ENCODE data around the gene MAPT. TPM values are rescaled to one million over a fixed set of nuclear protein-coding genes. Genes with fewer than 3 reads are reported as not detected.

Gene MAPT
- total RNA-seq, 1 experiment from 2014 or later, result 37.5 TPM

DNA sequence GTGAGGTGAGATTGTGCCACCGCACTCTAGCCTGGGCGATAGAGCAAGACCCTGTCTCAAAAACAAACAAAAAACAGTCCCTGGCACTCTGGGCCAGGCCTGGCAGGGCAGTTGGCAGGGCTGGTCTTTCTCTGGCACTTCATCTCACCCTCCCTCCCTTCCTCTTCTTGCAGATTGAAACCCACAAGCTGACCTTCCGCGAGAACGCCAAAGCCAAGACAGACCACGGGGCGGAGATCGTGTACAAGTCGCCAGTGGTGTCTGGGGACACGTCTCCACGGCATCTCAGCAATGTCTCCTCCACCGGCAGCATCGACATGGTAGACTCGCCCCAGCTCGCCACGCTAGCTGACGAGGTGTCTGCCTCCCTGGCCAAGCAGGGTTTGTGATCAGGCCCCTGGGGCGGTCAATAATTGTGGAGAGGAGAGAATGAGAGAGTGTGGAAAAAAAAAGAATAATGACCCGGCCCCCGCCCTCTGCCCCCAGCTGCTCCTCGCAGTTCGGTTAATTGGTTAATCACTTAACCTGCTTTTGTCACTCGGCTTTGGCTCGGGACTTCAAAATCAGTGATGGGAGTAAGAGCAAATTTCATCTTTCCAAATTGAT lies 129.5 kb downstream of the MAPT start (continued):
- TF ChIP-seq CBX3 (IDR thresholded peaks at IDR 0.05; ENCODE audit: low read depth), result no peak
- no peak for TF ChIP-seq ELF1 (IDR thresholded peaks at IDR 0.05; ENCODE audit: borderline replicate concordance, low read depth)
- no peak for TF ChIP-seq YY1 (IDR thresholded peaks at IDR 0.05; ENCODE audit: extremely low read depth, insufficient replicate concordance, low read depth, low read length)

- no peaks in the 10 kb centered on the region for H3K27me3 ChIP-seq (ENCODE audit: insufficient read depth, low read length)
- H3K9me2 ChIP-seq (ENCODE audit: insufficient read depth), result no peaks in the 10 kb centered on the region
- H3K4me2 ChIP-seq (ENCODE audit: low read length), result no peak overlapping the region
- no peak overlapping the region for H3K27ac ChIP-seq (ENCODE audit: low read depth, low read length)
- POLR2A ChIA-PET, result no interaction called here
- H3K4me1 ChIP-seq (ENCODE audit: control insufficient read depth in 1 of 2, insufficient read depth in 2 of 2, low read length in 2 of 2), result no peaks in the 10 kb centered on the region
- no TSS peak for BruUV-seq (replicated peaks)
- TF ChIP-seq POLR2AphosphoS5 (IDR thresholded peaks at IDR 0.05; ENCODE audit: low read depth, low read length) (no peak), SRF (IDR thresholded peaks at IDR 0.05; ENCODE audit: low read depth) (no peak), RAD21 (IDR thresholded peaks at IDR 0.05; ENCODE audit: low read depth) (no peak), FOSL1 (IDR thresholded peaks at IDR 0.05; ENCODE audit: low read depth) (no peak), ELF1 (IDR thresholded peaks at IDR 0.05; ENCODE audit: borderline replicate concordance, low read depth) (no peak)
- TF ChIP-seq, protein P1, sequence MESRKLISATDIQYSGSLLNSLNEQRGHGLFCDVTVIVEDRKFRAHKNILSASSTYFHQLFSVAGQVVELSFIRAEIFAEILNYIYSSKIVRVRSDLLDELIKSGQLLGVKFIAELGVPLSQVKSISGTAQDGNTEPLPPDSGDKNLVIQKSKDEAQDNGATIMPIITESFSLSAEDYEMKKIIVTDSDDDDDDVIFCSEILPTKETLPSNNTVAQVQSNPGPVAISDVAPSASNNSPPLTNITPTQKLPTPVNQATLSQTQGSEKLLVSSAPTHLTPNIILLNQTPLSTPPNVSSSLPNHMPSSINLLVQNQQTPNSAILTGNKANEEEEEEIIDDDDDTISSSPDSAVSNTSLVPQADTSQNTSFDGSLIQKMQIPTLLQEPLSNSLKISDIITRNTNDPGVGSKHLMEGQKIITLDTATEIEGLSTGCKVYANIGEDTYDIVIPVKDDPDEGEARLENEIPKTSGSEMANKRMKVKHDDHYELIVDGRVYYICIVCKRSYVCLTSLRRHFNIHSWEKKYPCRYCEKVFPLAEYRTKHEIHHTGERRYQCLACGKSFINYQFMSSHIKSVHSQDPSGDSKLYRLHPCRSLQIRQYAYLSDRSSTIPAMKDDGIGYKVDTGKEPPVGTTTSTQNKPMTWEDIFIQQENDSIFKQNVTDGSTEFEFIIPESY (IDR thresholded peaks at IDR 0.05; ENCODE audit: extremely low read depth, insufficient replicate concordance, low read length), result no peak
- H3K4me3 ChIP-seq (replicated peaks in 1 of 2; ENCODE audit: low read depth in 1 of 2, low read length in 2 of 2), result no peak overlapping the region
- H3K36me3 ChIP-seq (ENCODE audit: control insufficient read depth in 1 of 2, insufficient read depth in 2 of 2, low read length in 2 of 2), result peaks cover 13 to 17% of the 10 kb centered on the region in 2 experiments; a peak in 3 of 4 replicates
- no peaks in the 10 kb centered on the region for H4K20me1 ChIP-seq (ENCODE audit: insufficient read depth)
- no peak overlapping the region for H3K9ac ChIP-seq (ENCODE audit: low read length)
- H3K9me3 ChIP-seq (ENCODE audit: control insufficient read depth in 1 of 2, insufficient read depth in 1 of 2, low read depth in 1 of 2, low read length in 2 of 2), result no peaks in the 10 kb centered on the region
- no peaks in the 10 kb centered on the region for H3K79me2 ChIP-seq (ENCODE audit: insufficient read depth, low read length)
- RAD21 ChIA-PET (ENCODE audit: low non-redundant PET in 1 of 2, low total read pairs in 2 of 2, uncharacterized antibody in 2 of 2, unreplicated experiment in 2 of 2), result no interaction called here
- H2AFZ ChIP-seq (ENCODE audit: low read depth, low read length, poor library complexity, severe bottlenecking), result no peak overlapping the region
- no peak for DNase-seq (ENCODE audit: low read depth, low spot score)
- intact Hi-C loops (cut with micrococcal nuclease), result no loop called here
- CTCF ChIA-PET, result no interaction called here
- no peak for ATAC-seq
These were observed 130.2 kb downstream of the MAPT start for GRCh38 chr17:46024590-46024989.

Measured in HCT116 (cell line).